GM23338 (cell line): Measurements from ENCODE around the gene CHRM4. TPM values are rescaled to one million over a fixed set of nuclear protein-coding genes. Genes with fewer than 3 reads are reported as not detected.

Experiments
- ATAC-seq: fragments of 200-7000 bp; cut with Tn5 transposase; 3 replicates; pipeline ENCODE4 v1.9.1; 2020
- DNase-seq: peaks from one replicate; pipeline ENCODE4 v3.0.0-alpha.2; 2015; ENCODE audit warnings: low spot score
- H2AFZ ChIP-seq: fragments of 200-600 bp; sonication (generic); 2 replicates; pipeline ENCODE4 v1.8.0; 2016; ENCODE audit warnings: antibody characterized with exemption, mild to moderate bottlenecking, moderate library complexity
- H3F3A ChIP-seq: fragments of 200-600 bp; sonication (generic); replicated peaks from 2 replicates; pipeline ENCODE4 v1.8.0; 2017; ENCODE audit warnings: antibody characterized with exemption, mixed run types, low read depth
- H3K27ac ChIP-seq: fragments of 200-600 bp; sonication (generic); 2 replicates; pipeline ENCODE4 v1.6.1; 2016; ENCODE audit warnings: low read depth
- H3K27me3 ChIP-seq: fragments of 200-600 bp; sonication (generic); 2 replicates; pipeline ENCODE4 v1.8.0; 2016; ENCODE audit warnings: mild to moderate bottlenecking, mixed run types, moderate library complexity; ENCODE audit not compliant: insufficient read depth
- H3K36me3 ChIP-seq: fragments of 200-600 bp; sonication (generic); 2 replicates; pipeline ENCODE4 v1.8.0; 2016; ENCODE audit warnings: mild to moderate bottlenecking; ENCODE audit not compliant: insufficient read depth
- H3K4me1 ChIP-seq: fragments of 200-600 bp; sonication (generic); 2 replicates; pipeline ENCODE4 v1.8.0; 2016; ENCODE audit warnings: mild to moderate bottlenecking, moderate library complexity; ENCODE audit not compliant: insufficient read depth
- H3K4me2 ChIP-seq: fragments of 200-600 bp; sonication (generic); 2 replicates; pipeline ENCODE4 v1.7.1; 2017; ENCODE audit warnings: mixed run types
- H3K4me3 ChIP-seq: fragments of 200-600 bp; sonication (generic); 2 replicates; pipeline ENCODE4 v1.6.1; 2016; ENCODE audit warnings: mixed run types
- H3K79me2 ChIP-seq: fragments of 200-600 bp; sonication (generic); replicated peaks from 2 replicates; pipeline ENCODE4 v1.8.0; 2017; ENCODE audit warnings: mild to moderate bottlenecking; ENCODE audit not compliant: insufficient read depth
- H3K9me2 ChIP-seq: fragments of 200-600 bp; sonication (generic); 2 replicates; pipeline ENCODE4 v1.8.0; 2017; ENCODE audit not compliant: insufficient read depth
- H4K20me1 ChIP-seq: fragments of 200-600 bp; sonication (generic); replicated peaks from 2 replicates; pipeline ENCODE4 v1.8.0; 2017; ENCODE audit warnings: mild to moderate bottlenecking; ENCODE audit not compliant: insufficient read depth
- H3K27ac Mint-ChIP-seq: 2 replicates; pipeline ENCODE4 v1.8.0; 2020; ENCODE audit warnings: inconsistent platforms, mild to moderate bottlenecking, moderate library complexity, mixed read lengths
- H3K27me3 Mint-ChIP-seq: 3 replicates; pipeline ENCODE4 v1.8.0; 2022; ENCODE audit warnings: low read depth, mild to moderate bottlenecking, moderate library complexity, mixed read lengths, inconsistent platforms; ENCODE audit not compliant: insufficient read depth, poor library complexity
- H3K36me3 Mint-ChIP-seq: 3 replicates; pipeline ENCODE4 v1.8.0; 2021; ENCODE audit warnings: low read depth, mild to moderate bottlenecking, inconsistent platforms, moderate library complexity, mixed read lengths
- H3K4me1 Mint-ChIP-seq: 3 replicates; pipeline ENCODE4 v1.8.0; 2020; ENCODE audit warnings: mild to moderate bottlenecking, inconsistent platforms, mixed read lengths
- H3K4me3 Mint-ChIP-seq: 3 replicates; pipeline ENCODE4 v1.8.0; 2021; ENCODE audit warnings: moderate library complexity, mild to moderate bottlenecking, inconsistent platforms, mixed read lengths
- H3K9me3 Mint-ChIP-seq: 3 replicates; pipeline ENCODE4 v1.8.0; 2020; ENCODE audit warnings: moderate library complexity, mild to moderate bottlenecking, inconsistent platforms, mixed read lengths
- CREB1 ChIP-seq: fragments of 250-450 bp; sonication (Bioruptor Pico); IDR thresholded peaks from 2 replicates; pipeline ENCODE4 v1.5.0; 2020; ENCODE audit warnings: low read depth, mild to moderate bottlenecking, moderate library complexity
- ETS1 ChIP-seq: IDR thresholded peaks from 2 replicates; pipeline ENCODE4 v1.6.1; 2016; ENCODE audit warnings: antibody characterized with exemption
- EZH2 ChIP-seq: fragments of 200-600 bp; sonication (generic); IDR thresholded peaks from one replicate; pipeline ENCODE4 v1.8.0; 2017; ENCODE audit warnings: antibody characterized with exemption, mild to moderate bottlenecking, low read depth; ENCODE audit not compliant: unreplicated experiment
- EZH2phosphoT487 ChIP-seq: fragments of 200-600 bp; sonication (generic); IDR thresholded peaks from one replicate; pipeline ENCODE4 v1.8.1; 2018; ENCODE audit warnings: antibody characterized with exemption; ENCODE audit not compliant: unreplicated experiment
- JUNB ChIP-seq: IDR thresholded peaks from one replicate; pipeline ENCODE4 v1.6.1; 2016; ENCODE audit warnings: antibody characterized with exemption; ENCODE audit not compliant: unreplicated experiment
- NANOG ChIP-seq: IDR thresholded peaks from 2 replicates; pipeline ENCODE4 v1.6.1; 2016; ENCODE audit warnings: antibody characterized with exemption, borderline replicate concordance
- POLR2AphosphoS5 ChIP-seq: IDR thresholded peaks from 2 replicates; pipeline ENCODE4 v1.6.1; 2016; ENCODE audit warnings: antibody characterized with exemption, low read depth
- STAT1 ChIP-seq: IDR thresholded peaks from one replicate; pipeline ENCODE4 v1.6.1; 2016; ENCODE audit warnings: antibody characterized with exemption; ENCODE audit not compliant: unreplicated experiment
- ZNF114 ChIP-seq: fragments of 250-450 bp; sonication (Bioruptor Pico); IDR thresholded peaks from 2 replicates; pipeline ENCODE4 v1.5.0; 2020; ENCODE audit warnings: mild to moderate bottlenecking, moderate library complexity
- ZNF331 ChIP-seq: fragments of 250-450 bp; sonication (Bioruptor Pico); IDR thresholded peaks from 2 replicates; pipeline ENCODE4 v1.5.0; 2020; ENCODE audit warnings: low read depth, mild to moderate bottlenecking, moderate library complexity
- ZNF462 ChIP-seq: fragments of 250-450 bp; sonication (Bioruptor Pico); IDR thresholded peaks from 2 replicates; pipeline ENCODE4 v1.5.0; 2020; ENCODE audit warnings: mild to moderate bottlenecking, moderate library complexity
- polyA plus RNA-seq: library from polyadenylated mRNA; unstranded; fragments of >200 nt; fragmentation: Nextera tagmentation; extraction: Ambion mirVana; gene quantifications from 2 replicates; pipeline ENCODE4 v1.2.1, GENCODE V29; 2016
- total RNA-seq: library from RNA; depleted of rRNA; stranded (reverse); fragments of >200 nt; shearing (Covaris generic); gene quantifications from 2 replicates; pipeline ENCODE4 v1.2.3, GENCODE V29; 2014
- TF ChIP-seq, protein P1 (sequence below): IDR thresholded peaks from one replicate; pipeline ENCODE4 v1.6.1; 2018; ENCODE audit warnings: antibody characterized with exemption; ENCODE audit not compliant: unreplicated experiment
- TF ChIP-seq, protein P2 (sequence below), 2 experiments: fragments of 200-600 bp in 1 of 2; sonication (generic) in 1 of 2; conservative IDR thresholded peaks; 2 replicates each; pipeline versions ENCODE4 v1.5.1 to v1.6.1; 2016 to 2017; ENCODE audit warnings: antibody characterized with exemption in 2 of 2, low read depth in 2 of 2, mild to moderate bottlenecking in 2 of 2, moderate library complexity in 1 of 2

CHRM4 gene
- total and polyA plus RNA-seq, 2 experiments from 2014 or later: 0.97 TPM; not detected in 1

GRCh38 chr11:46378296-46378695 is 13.3 kb downstream of the CHRM4 start:
- H4K20me1 ChIP-seq: peaks cover 3% of the 10 kb centered on the region; the same call in 1 of the 2 replicates
- DNase-seq (no peak), ATAC-seq (no peak)
- no peaks in the 10 kb centered on the region for H3K9me3 Mint-ChIP-seq
- no peak overlapping the region for H3K27ac ChIP-seq
- H3K4me2 ChIP-seq: no peak overlapping the region
- TF ChIP-seq NANOG (no peak), ETS1 (no peak), EZH2phosphoT487 (no peak), EZH2 (no peak), ZNF462 (CRISPR knock-in tag) (no peak), JUNB (no peak), POLR2AphosphoS5 (no peak), ZNF114 (CRISPR knock-in tag) (no peak), STAT1 (no peak), ZNF331 (CRISPR knock-in tag) (no peak), CREB1 (no peak)
- TF ChIP-seq, protein P1, sequence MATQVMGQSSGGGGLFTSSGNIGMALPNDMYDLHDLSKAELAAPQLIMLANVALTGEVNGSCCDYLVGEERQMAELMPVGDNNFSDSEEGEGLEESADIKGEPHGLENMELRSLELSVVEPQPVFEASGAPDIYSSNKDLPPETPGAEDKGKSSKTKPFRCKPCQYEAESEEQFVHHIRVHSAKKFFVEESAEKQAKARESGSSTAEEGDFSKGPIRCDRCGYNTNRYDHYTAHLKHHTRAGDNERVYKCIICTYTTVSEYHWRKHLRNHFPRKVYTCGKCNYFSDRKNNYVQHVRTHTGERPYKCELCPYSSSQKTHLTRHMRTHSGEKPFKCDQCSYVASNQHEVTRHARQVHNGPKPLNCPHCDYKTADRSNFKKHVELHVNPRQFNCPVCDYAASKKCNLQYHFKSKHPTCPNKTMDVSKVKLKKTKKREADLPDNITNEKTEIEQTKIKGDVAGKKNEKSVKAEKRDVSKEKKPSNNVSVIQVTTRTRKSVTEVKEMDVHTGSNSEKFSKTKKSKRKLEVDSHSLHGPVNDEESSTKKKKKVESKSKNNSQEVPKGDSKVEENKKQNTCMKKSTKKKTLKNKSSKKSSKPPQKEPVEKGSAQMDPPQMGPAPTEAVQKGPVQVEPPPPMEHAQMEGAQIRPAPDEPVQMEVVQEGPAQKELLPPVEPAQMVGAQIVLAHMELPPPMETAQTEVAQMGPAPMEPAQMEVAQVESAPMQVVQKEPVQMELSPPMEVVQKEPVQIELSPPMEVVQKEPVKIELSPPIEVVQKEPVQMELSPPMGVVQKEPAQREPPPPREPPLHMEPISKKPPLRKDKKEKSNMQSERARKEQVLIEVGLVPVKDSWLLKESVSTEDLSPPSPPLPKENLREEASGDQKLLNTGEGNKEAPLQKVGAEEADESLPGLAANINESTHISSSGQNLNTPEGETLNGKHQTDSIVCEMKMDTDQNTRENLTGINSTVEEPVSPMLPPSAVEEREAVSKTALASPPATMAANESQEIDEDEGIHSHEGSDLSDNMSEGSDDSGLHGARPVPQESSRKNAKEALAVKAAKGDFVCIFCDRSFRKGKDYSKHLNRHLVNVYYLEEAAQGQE: no peak
- TF ChIP-seq, protein P2, sequence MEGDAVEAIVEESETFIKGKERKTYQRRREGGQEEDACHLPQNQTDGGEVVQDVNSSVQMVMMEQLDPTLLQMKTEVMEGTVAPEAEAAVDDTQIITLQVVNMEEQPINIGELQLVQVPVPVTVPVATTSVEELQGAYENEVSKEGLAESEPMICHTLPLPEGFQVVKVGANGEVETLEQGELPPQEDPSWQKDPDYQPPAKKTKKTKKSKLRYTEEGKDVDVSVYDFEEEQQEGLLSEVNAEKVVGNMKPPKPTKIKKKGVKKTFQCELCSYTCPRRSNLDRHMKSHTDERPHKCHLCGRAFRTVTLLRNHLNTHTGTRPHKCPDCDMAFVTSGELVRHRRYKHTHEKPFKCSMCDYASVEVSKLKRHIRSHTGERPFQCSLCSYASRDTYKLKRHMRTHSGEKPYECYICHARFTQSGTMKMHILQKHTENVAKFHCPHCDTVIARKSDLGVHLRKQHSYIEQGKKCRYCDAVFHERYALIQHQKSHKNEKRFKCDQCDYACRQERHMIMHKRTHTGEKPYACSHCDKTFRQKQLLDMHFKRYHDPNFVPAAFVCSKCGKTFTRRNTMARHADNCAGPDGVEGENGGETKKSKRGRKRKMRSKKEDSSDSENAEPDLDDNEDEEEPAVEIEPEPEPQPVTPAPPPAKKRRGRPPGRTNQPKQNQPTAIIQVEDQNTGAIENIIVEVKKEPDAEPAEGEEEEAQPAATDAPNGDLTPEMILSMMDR (conservative IDR thresholded peaks at IDR 0.05; ENCODE audit: low read depth in 2 of 2): no peak
- H3K9me2 ChIP-seq: no peaks in the 10 kb centered on the region
- H3K36me3 Mint-ChIP-seq: peaks cover 32% of the 10 kb centered on the region
- H3F3A ChIP-seq: peaks cover 31% of the 10 kb centered on the region
- H3K36me3 ChIP-seq: no peaks in the 10 kb centered on the region; the same call in none of the 2 replicates
- H2AFZ ChIP-seq: no peak overlapping the region
- no peak overlapping the region for H3K4me3 ChIP-seq
- peaks cover 16% of the 10 kb centered on the region; the same call in 2 of the 3 replicates for H3K4me1 Mint-ChIP-seq
- H3K27me3 Mint-ChIP-seq: peaks cover 9% of the 10 kb centered on the region
- no peaks in the 10 kb centered on the region for H3K27me3 ChIP-seq
- peaks cover 12% of the 10 kb centered on the region for H3K4me1 ChIP-seq
- H3K27ac Mint-ChIP-seq: no peak overlapping the region
- H3K79me2 ChIP-seq: no peaks in the 10 kb centered on the region
- no peak overlapping the region for H3K4me3 Mint-ChIP-seq
